GM23338 (cell line): Measurements from ENCODE around the gene MAPK8. TPM values are rescaled to one million over a fixed set of nuclear protein-coding genes. Genes with fewer than 3 reads are reported as not detected.

Source experiments
- ATAC-seq: fragments of 200-7000 bp; cut with Tn5 transposase; 3 replicates; pipeline ENCODE4 v1.9.1; 2020
- DNase-seq: peaks from one replicate; pipeline ENCODE4 v3.0.0-alpha.2; 2015; ENCODE audit warnings: low spot score
- H2AFZ ChIP-seq: fragments of 200-600 bp; sonication (generic); 2 replicates; pipeline ENCODE4 v1.8.0; 2016; ENCODE audit warnings: antibody characterized with exemption, mild to moderate bottlenecking, moderate library complexity
- H3F3A ChIP-seq: fragments of 200-600 bp; sonication (generic); replicated peaks from 2 replicates; pipeline ENCODE4 v1.8.0; 2017; ENCODE audit warnings: antibody characterized with exemption, mixed run types, low read depth
- H3K27ac ChIP-seq: fragments of 200-600 bp; sonication (generic); 2 replicates; pipeline ENCODE4 v1.6.1; 2016; ENCODE audit warnings: low read depth
- H3K27me3 ChIP-seq: fragments of 200-600 bp; sonication (generic); 2 replicates; pipeline ENCODE4 v1.8.0; 2016; ENCODE audit warnings: mild to moderate bottlenecking, mixed run types, moderate library complexity; ENCODE audit not compliant: insufficient read depth
- H3K36me3 ChIP-seq: fragments of 200-600 bp; sonication (generic); 2 replicates; pipeline ENCODE4 v1.8.0; 2016; ENCODE audit warnings: mild to moderate bottlenecking; ENCODE audit not compliant: insufficient read depth
- H3K4me1 ChIP-seq: fragments of 200-600 bp; sonication (generic); 2 replicates; pipeline ENCODE4 v1.8.0; 2016; ENCODE audit warnings: mild to moderate bottlenecking, moderate library complexity; ENCODE audit not compliant: insufficient read depth
- H3K4me2 ChIP-seq: fragments of 200-600 bp; sonication (generic); 2 replicates; pipeline ENCODE4 v1.7.1; 2017; ENCODE audit warnings: mixed run types
- H3K4me3 ChIP-seq: fragments of 200-600 bp; sonication (generic); 2 replicates; pipeline ENCODE4 v1.6.1; 2016; ENCODE audit warnings: mixed run types
- H3K79me2 ChIP-seq: fragments of 200-600 bp; sonication (generic); replicated peaks from 2 replicates; pipeline ENCODE4 v1.8.0; 2017; ENCODE audit warnings: mild to moderate bottlenecking; ENCODE audit not compliant: insufficient read depth
- H3K9me2 ChIP-seq: fragments of 200-600 bp; sonication (generic); 2 replicates; pipeline ENCODE4 v1.8.0; 2017; ENCODE audit not compliant: insufficient read depth
- H4K20me1 ChIP-seq: fragments of 200-600 bp; sonication (generic); replicated peaks from 2 replicates; pipeline ENCODE4 v1.8.0; 2017; ENCODE audit warnings: mild to moderate bottlenecking; ENCODE audit not compliant: insufficient read depth
- H3K27ac Mint-ChIP-seq: 2 replicates; pipeline ENCODE4 v1.8.0; 2020; ENCODE audit warnings: inconsistent platforms, mild to moderate bottlenecking, moderate library complexity, mixed read lengths
- H3K27me3 Mint-ChIP-seq: 3 replicates; pipeline ENCODE4 v1.8.0; 2022; ENCODE audit warnings: low read depth, mild to moderate bottlenecking, moderate library complexity, mixed read lengths, inconsistent platforms; ENCODE audit not compliant: insufficient read depth, poor library complexity
- H3K36me3 Mint-ChIP-seq: 3 replicates; pipeline ENCODE4 v1.8.0; 2021; ENCODE audit warnings: low read depth, mild to moderate bottlenecking, inconsistent platforms, moderate library complexity, mixed read lengths
- H3K4me1 Mint-ChIP-seq: 3 replicates; pipeline ENCODE4 v1.8.0; 2020; ENCODE audit warnings: mild to moderate bottlenecking, inconsistent platforms, mixed read lengths
- H3K4me3 Mint-ChIP-seq: 3 replicates; pipeline ENCODE4 v1.8.0; 2021; ENCODE audit warnings: moderate library complexity, mild to moderate bottlenecking, inconsistent platforms, mixed read lengths
- H3K9me3 Mint-ChIP-seq: 3 replicates; pipeline ENCODE4 v1.8.0; 2020; ENCODE audit warnings: moderate library complexity, mild to moderate bottlenecking, inconsistent platforms, mixed read lengths
- CREB1 ChIP-seq: fragments of 250-450 bp; sonication (Bioruptor Pico); IDR thresholded peaks from 2 replicates; pipeline ENCODE4 v1.5.0; 2020; ENCODE audit warnings: low read depth, mild to moderate bottlenecking, moderate library complexity
- EZH2 ChIP-seq: fragments of 200-600 bp; sonication (generic); IDR thresholded peaks from one replicate; pipeline ENCODE4 v1.8.0; 2017; ENCODE audit warnings: antibody characterized with exemption, mild to moderate bottlenecking, low read depth; ENCODE audit not compliant: unreplicated experiment
- EZH2phosphoT487 ChIP-seq: fragments of 200-600 bp; sonication (generic); IDR thresholded peaks from one replicate; pipeline ENCODE4 v1.8.1; 2018; ENCODE audit warnings: antibody characterized with exemption; ENCODE audit not compliant: unreplicated experiment
- JUNB ChIP-seq: IDR thresholded peaks from one replicate; pipeline ENCODE4 v1.6.1; 2016; ENCODE audit warnings: antibody characterized with exemption; ENCODE audit not compliant: unreplicated experiment
- POLR2AphosphoS5 ChIP-seq: IDR thresholded peaks from 2 replicates; pipeline ENCODE4 v1.6.1; 2016; ENCODE audit warnings: antibody characterized with exemption, low read depth
- STAT1 ChIP-seq: IDR thresholded peaks from one replicate; pipeline ENCODE4 v1.6.1; 2016; ENCODE audit warnings: antibody characterized with exemption; ENCODE audit not compliant: unreplicated experiment
- ZNF114 ChIP-seq: fragments of 250-450 bp; sonication (Bioruptor Pico); IDR thresholded peaks from 2 replicates; pipeline ENCODE4 v1.5.0; 2020; ENCODE audit warnings: mild to moderate bottlenecking, moderate library complexity
- ZNF331 ChIP-seq: fragments of 250-450 bp; sonication (Bioruptor Pico); IDR thresholded peaks from 2 replicates; pipeline ENCODE4 v1.5.0; 2020; ENCODE audit warnings: low read depth, mild to moderate bottlenecking, moderate library complexity
- polyA plus RNA-seq: library from polyadenylated mRNA; unstranded; fragments of >200 nt; fragmentation: Nextera tagmentation; extraction: Ambion mirVana; gene quantifications from 2 replicates; pipeline ENCODE4 v1.2.1, GENCODE V29; 2016
- total RNA-seq: library from RNA; depleted of rRNA; stranded (reverse); fragments of >200 nt; shearing (Covaris generic); gene quantifications from 2 replicates; pipeline ENCODE4 v1.2.3, GENCODE V29; 2014
- TF ChIP-seq, protein P1 (sequence below): IDR thresholded peaks from 2 replicates; pipeline ENCODE4 v1.6.1; 2016; ENCODE audit warnings: antibody characterized with exemption
- TF ChIP-seq, protein P2 (sequence below): fragments of 250-450 bp; sonication (Bioruptor Pico); IDR thresholded peaks from 2 replicates; pipeline ENCODE4 v1.5.0; 2020; ENCODE audit warnings: mild to moderate bottlenecking, moderate library complexity
- TF ChIP-seq, protein P3 (sequence below): IDR thresholded peaks from one replicate; pipeline ENCODE4 v1.6.1; 2018; ENCODE audit warnings: antibody characterized with exemption; ENCODE audit not compliant: unreplicated experiment
- TF ChIP-seq, protein P4 (sequence below), 2 experiments: fragments of 200-600 bp in 1 of 2; sonication (generic) in 1 of 2; conservative IDR thresholded peaks; 2 replicates each; pipeline versions ENCODE4 v1.5.1 to v1.6.1; 2016 to 2017; ENCODE audit warnings: antibody characterized with exemption in 2 of 2, low read depth in 2 of 2, mild to moderate bottlenecking in 2 of 2, moderate library complexity in 1 of 2

Gene MAPK8
- total and polyA plus RNA-seq, 2 experiments from 2014 or later, result 52.4 to 73.6 TPM

DNA sequence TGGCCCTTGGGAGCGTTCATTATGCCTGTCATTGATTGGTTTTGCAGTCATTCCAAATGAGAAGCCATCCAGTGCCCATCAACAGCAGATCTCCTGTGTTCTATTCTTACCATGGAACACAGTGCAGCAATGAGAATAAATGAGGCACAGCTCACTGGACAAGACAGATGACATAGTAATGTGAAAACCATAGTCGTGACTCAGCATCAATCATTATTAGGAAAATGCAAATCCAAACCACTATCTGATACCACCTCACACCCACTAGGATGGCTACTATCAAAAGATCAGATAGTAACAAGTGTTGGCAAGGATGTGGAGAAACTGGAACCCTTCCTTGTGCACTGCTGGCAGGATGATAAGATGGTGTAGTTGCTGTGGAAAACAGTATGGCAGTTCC lies 153.7 kb downstream of the MAPK8 start:
- Mint-ChIP-seq H3K27ac (no peak overlapping the region), H3K36me3 (peaks cover 3% of the 10 kb centered on the region; the same call in 1 of the 3 replicates), H3K27me3 (peaks cover 3% of the 10 kb centered on the region), H3K4me3 (no peak overlapping the region), H3K4me1 (peaks cover 23% of the 10 kb centered on the region; the same call in 2 of the 3 replicates), H3K9me3 (no peaks in the 10 kb centered on the region; the same call in 2 of the 3 replicates)
- Histone ChIP-seq H3K4me1 (no peaks in the 10 kb centered on the region), H3K79me2 (no peaks in the 10 kb centered on the region), H3K27ac (no peak overlapping the region), H3K4me3 (no peak overlapping the region), H3K36me3 (no peaks in the 10 kb centered on the region), H3K9me2 (no peaks in the 10 kb centered on the region), H3F3A (no peaks in the 10 kb centered on the region), H2AFZ (no peak overlapping the region), H4K20me1 (no peaks in the 10 kb centered on the region), H3K27me3 (no peaks in the 10 kb centered on the region), H3K4me2 (no peak overlapping the region)
- DNase-seq (no peak), ATAC-seq (no peak)
- TF ChIP-seq, protein P1, sequence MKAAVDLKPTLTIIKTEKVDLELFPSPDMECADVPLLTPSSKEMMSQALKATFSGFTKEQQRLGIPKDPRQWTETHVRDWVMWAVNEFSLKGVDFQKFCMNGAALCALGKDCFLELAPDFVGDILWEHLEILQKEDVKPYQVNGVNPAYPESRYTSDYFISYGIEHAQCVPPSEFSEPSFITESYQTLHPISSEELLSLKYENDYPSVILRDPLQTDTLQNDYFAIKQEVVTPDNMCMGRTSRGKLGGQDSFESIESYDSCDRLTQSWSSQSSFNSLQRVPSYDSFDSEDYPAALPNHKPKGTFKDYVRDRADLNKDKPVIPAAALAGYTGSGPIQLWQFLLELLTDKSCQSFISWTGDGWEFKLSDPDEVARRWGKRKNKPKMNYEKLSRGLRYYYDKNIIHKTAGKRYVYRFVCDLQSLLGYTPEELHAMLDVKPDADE, result no peak
- TF ChIP-seq, protein P2, sequence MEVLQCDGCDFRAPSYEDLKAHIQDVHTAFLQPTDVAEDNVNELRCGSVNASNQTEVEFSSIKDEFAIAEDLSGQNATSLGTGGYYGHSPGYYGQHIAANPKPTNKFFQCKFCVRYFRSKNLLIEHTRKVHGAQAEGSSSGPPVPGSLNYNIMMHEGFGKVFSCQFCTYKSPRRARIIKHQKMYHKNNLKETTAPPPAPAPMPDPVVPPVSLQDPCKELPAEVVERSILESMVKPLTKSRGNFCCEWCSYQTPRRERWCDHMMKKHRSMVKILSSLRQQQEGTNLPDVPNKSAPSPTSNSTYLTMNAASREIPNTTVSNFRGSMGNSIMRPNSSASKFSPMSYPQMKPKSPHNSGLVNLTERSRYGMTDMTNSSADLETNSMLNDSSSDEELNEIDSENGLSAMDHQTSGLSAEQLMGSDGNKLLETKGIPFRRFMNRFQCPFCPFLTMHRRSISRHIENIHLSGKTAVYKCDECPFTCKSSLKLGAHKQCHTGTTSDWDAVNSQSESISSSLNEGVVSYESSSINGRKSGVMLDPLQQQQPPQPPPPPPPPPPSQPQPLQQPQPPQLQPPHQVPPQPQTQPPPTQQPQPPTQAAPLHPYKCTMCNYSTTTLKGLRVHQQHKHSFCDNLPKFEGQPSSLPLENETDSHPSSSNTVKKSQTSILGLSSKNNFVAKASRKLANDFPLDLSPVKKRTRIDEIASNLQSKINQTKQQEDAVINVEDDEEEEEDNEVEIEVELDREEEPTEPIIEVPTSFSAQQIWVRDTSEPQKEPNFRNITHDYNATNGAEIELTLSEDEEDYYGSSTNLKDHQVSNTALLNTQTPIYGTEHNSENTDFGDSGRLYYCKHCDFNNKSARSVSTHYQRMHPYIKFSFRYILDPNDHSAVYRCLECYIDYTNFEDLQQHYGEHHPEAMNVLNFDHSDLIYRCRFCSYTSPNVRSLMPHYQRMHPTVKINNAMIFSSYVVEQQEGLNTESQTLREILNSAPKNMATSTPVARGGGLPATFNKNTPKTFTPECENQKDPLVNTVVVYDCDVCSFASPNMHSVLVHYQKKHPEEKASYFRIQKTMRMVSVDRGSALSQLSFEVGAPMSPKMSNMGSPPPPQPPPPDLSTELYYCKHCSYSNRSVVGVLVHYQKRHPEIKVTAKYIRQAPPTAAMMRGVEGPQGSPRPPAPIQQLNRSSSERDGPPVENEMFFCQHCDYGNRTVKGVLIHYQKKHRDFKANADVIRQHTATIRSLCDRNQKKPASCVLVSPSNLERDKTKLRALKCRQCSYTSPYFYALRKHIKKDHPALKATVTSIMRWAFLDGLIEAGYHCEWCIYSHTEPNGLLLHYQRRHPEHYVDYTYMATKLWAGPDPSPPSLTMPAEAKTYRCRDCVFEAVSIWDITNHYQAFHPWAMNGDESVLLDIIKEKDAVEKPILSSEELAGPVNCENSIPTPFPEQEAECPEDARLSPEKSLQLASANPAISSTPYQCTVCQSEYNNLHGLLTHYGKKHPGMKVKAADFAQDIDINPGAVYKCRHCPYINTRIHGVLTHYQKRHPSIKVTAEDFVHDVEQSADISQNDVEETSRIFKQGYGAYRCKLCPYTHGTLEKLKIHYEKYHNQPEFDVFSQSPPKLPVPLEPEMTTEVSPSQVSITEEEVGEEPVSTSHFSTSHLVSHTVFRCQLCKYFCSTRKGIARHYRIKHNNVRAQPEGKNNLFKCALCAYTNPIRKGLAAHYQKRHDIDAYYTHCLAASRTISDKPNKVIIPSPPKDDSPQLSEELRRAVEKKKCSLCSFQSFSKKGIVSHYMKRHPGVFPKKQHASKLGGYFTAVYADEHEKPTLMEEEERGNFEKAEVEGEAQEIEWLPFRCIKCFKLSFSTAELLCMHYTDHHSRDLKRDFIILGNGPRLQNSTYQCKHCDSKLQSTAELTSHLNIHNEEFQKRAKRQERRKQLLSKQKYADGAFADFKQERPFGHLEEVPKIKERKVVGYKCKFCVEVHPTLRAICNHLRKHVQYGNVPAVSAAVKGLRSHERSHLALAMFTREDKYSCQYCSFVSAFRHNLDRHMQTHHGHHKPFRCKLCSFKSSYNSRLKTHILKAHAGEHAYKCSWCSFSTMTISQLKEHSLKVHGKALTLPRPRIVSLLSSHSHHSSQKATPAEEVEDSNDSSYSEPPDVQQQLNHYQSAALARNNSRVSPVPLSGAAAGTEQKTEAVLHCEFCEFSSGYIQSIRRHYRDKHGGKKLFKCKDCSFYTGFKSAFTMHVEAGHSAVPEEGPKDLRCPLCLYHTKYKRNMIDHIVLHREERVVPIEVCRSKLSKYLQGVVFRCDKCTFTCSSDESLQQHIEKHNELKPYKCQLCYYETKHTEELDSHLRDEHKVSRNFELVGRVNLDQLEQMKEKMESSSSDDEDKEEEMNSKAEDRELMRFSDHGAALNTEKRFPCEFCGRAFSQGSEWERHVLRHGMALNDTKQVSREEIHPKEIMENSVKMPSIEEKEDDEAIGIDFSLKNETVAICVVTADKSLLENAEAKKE (CRISPR knock-in tag), result no peak
- TF ChIP-seq JUNB (no peak), STAT1 (no peak), POLR2AphosphoS5 (no peak), CREB1 (CRISPR knock-in tag) (no peak), EZH2 (no peak), ZNF331 (no peak), EZH2phosphoT487 (no peak), ZNF114 (no peak)
- TF ChIP-seq, protein P3, sequence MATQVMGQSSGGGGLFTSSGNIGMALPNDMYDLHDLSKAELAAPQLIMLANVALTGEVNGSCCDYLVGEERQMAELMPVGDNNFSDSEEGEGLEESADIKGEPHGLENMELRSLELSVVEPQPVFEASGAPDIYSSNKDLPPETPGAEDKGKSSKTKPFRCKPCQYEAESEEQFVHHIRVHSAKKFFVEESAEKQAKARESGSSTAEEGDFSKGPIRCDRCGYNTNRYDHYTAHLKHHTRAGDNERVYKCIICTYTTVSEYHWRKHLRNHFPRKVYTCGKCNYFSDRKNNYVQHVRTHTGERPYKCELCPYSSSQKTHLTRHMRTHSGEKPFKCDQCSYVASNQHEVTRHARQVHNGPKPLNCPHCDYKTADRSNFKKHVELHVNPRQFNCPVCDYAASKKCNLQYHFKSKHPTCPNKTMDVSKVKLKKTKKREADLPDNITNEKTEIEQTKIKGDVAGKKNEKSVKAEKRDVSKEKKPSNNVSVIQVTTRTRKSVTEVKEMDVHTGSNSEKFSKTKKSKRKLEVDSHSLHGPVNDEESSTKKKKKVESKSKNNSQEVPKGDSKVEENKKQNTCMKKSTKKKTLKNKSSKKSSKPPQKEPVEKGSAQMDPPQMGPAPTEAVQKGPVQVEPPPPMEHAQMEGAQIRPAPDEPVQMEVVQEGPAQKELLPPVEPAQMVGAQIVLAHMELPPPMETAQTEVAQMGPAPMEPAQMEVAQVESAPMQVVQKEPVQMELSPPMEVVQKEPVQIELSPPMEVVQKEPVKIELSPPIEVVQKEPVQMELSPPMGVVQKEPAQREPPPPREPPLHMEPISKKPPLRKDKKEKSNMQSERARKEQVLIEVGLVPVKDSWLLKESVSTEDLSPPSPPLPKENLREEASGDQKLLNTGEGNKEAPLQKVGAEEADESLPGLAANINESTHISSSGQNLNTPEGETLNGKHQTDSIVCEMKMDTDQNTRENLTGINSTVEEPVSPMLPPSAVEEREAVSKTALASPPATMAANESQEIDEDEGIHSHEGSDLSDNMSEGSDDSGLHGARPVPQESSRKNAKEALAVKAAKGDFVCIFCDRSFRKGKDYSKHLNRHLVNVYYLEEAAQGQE, result no peak
- TF ChIP-seq, protein P4, sequence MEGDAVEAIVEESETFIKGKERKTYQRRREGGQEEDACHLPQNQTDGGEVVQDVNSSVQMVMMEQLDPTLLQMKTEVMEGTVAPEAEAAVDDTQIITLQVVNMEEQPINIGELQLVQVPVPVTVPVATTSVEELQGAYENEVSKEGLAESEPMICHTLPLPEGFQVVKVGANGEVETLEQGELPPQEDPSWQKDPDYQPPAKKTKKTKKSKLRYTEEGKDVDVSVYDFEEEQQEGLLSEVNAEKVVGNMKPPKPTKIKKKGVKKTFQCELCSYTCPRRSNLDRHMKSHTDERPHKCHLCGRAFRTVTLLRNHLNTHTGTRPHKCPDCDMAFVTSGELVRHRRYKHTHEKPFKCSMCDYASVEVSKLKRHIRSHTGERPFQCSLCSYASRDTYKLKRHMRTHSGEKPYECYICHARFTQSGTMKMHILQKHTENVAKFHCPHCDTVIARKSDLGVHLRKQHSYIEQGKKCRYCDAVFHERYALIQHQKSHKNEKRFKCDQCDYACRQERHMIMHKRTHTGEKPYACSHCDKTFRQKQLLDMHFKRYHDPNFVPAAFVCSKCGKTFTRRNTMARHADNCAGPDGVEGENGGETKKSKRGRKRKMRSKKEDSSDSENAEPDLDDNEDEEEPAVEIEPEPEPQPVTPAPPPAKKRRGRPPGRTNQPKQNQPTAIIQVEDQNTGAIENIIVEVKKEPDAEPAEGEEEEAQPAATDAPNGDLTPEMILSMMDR (conservative IDR thresholded peaks at IDR 0.05; ENCODE audit: low read depth in 2 of 2), result no peak
